Kidney epithelial cell (primary cell): ENCODE data around the gene RNU6-9. TPM values are rescaled to one million over a fixed set of nuclear protein-coding genes. Genes with fewer than 3 reads are reported as not detected.
A peak's percentile ranks its signal among the peaks of the same experiment; 100 is the strongest.
"Not testable (repeated sequence)": the region's sequence is repeated elsewhere in the genome, so short reads cannot be mapped to it uniquely, and the experiment has no call there.

Experiments
- DNase-seq: peaks from one replicate; pipeline ENCODE4 v3.0.0-alpha.2; 2010; ENCODE audit warnings: low read depth
- H3K27me3 ChIP-seq: 2 replicates; pipeline ENCODE4 v1.6.0; 2011; ENCODE audit warnings: low read length; ENCODE audit not compliant: control insufficient read depth, insufficient read depth
- H3K36me3 ChIP-seq: 2 replicates; pipeline ENCODE4 v1.5.1; 2011; ENCODE audit warnings: low read length; ENCODE audit not compliant: control insufficient read depth, insufficient read depth
- H3K4me3 ChIP-seq: 2 replicates; pipeline ENCODE4 v1.5.1; 2011; ENCODE audit warnings: low read depth, mild to moderate bottlenecking, control low read depth, low read length
- total RNA-seq: library from RNA; depleted of rRNA; stranded (reverse); fragments of >200 nt; gene quantifications from 2 replicates; pipeline ENCODE4 v1.2.3, GENCODE V29; 2015
- TF ChIP-seq, protein P1 (sequence below): IDR thresholded peaks from 2 replicates; pipeline ENCODE4 v1.5.1; 2011; ENCODE audit warnings: mild to moderate bottlenecking, moderate library complexity, low read length, control low read depth, inconsistent platforms; ENCODE audit not compliant: insufficient read depth, poor library complexity, severe bottlenecking

The RNU6-9 gene
- total RNA-seq, 1 donor from 2014 or later = not detected

DNA sequence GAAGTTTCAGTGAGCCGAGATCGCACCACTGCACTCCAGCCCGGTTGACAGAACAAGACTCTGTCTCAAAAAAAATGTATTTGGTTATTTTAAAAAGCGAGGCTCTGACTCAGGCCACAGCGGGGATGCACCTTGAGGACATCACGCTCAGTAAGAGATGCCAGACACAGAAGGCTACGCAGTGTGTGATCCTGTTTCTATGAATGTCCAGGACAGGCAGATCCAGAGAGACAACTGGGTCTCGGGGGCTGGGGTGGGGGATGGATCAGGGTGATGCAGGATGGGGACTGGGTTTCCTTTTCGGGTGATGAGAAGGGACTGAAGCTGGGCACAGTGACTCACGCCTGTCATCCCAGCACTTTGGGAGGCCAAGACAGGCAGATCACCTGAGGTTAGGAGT lies 5.7 kb upstream of the RNU6-9 start:
- Histone ChIP-seq H3K36me3 (no peaks in the 10 kb centered on the region), H3K27me3 (no peaks in the 10 kb centered on the region), H3K4me3 (no peak overlapping the region)
- no peak for DNase-seq
- TF ChIP-seq, protein P1, sequence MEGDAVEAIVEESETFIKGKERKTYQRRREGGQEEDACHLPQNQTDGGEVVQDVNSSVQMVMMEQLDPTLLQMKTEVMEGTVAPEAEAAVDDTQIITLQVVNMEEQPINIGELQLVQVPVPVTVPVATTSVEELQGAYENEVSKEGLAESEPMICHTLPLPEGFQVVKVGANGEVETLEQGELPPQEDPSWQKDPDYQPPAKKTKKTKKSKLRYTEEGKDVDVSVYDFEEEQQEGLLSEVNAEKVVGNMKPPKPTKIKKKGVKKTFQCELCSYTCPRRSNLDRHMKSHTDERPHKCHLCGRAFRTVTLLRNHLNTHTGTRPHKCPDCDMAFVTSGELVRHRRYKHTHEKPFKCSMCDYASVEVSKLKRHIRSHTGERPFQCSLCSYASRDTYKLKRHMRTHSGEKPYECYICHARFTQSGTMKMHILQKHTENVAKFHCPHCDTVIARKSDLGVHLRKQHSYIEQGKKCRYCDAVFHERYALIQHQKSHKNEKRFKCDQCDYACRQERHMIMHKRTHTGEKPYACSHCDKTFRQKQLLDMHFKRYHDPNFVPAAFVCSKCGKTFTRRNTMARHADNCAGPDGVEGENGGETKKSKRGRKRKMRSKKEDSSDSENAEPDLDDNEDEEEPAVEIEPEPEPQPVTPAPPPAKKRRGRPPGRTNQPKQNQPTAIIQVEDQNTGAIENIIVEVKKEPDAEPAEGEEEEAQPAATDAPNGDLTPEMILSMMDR = no peak

DNA sequence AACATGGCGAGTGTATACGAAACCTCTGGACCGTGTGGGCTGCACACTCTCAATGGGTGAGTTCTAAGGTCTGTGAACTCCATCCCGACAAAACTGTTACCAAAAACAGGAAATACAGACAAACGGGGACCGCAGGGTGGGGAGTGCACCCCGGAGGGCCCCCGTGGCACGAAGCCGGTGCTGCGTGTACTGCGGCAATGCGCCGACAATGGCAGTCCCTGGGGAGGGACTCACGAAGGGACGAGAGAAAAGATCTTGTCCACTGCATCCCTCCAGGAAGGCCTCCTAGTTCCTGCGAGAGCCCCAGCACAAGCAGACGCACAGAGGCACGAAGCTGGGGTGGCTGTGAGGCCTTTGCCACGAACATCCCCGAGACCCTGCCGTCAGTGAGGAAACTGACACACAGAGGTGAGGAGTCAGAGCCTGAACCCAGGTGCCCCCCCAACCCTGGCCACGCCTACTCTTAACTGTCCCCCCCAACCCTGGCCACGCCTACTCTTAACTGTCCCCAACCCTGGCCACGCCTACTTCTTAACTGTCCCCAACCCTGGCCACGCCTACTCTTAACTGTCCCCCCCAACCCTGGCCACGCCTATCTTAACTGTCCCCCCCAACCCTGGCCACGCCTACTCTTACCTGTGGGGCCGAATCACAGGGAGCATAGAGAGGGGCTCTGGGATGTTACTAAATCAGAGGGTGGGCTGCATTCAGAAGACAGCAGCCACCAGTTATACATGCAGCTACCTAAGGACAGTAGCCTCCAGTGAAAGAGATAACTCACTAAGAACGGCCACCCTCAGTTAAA lies 4.5 kb upstream of the RNU6-9 start:
- TF ChIP-seq, protein P1 = no peak
- no peaks in the 10 kb centered on the region for H3K36me3 ChIP-seq
- DNase-seq = no peak
- H3K27me3 ChIP-seq = no peaks in the 10 kb centered on the region
- H3K4me3 ChIP-seq = no peak overlapping the region

DNA sequence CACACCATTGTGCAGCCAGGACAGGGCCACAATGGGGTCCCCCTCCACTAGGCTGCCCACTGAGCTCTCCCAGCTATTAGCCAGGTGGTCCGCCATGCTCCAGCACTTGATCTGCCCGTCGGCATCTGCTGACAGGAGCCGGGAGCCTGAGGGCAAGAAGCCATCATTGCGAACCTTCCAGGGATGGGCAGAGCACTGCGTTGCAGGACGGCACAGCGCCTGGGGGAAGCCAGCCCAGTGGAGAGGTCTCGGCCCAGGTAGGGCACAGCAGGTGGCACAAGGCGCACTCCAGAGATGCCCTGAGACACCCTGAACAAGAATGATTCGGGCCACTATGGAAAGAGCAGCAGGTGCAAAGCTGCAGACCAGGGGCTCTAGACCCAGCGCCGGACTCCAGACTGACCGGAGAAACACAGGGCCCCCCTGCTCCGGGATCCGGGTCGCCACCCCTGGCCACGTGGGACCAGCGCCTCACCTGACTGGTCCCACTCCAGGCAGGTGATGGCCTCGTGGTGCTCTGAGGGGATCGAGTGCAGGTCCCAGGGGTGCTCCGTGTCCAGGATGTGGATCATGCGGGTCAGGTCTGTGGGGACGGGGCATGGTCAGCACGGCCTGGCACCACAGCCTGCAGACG lies 3.5 kb upstream of the RNU6-9 start:
- DNase-seq = no peak
- Histone ChIP-seq H3K4me3 (no peak overlapping the region), H3K36me3 (no peaks in the 10 kb centered on the region), H3K27me3 (no peaks in the 10 kb centered on the region)
- TF ChIP-seq, protein P1 = no peak

DNA sequence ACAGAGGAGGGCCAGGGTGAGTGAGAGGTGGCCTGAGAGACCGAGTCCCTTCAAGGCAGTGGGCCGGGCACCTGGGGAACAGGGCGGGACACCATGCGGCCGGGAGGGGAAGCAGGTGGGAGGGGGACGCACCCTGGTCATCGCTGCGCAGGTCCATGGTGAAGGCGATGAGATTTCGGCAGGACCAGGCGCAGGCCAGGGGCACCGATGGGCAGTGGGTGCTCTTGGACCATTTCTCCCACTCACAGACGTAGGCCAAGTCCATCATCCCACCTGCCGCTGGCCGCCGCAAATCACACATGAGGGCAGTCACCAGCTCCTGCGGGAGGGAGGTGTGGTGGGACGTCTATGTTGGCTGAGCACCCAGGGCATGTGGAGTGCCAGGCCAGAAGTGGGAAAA lies 2.5 kb upstream of the RNU6-9 start:
- H3K27me3 ChIP-seq = no peaks in the 10 kb centered on the region
- TF ChIP-seq, protein P1 = no peak
- no peaks in the 10 kb centered on the region for H3K36me3 ChIP-seq
- no peak for DNase-seq
- no peak overlapping the region for H3K4me3 ChIP-seq

DNA sequence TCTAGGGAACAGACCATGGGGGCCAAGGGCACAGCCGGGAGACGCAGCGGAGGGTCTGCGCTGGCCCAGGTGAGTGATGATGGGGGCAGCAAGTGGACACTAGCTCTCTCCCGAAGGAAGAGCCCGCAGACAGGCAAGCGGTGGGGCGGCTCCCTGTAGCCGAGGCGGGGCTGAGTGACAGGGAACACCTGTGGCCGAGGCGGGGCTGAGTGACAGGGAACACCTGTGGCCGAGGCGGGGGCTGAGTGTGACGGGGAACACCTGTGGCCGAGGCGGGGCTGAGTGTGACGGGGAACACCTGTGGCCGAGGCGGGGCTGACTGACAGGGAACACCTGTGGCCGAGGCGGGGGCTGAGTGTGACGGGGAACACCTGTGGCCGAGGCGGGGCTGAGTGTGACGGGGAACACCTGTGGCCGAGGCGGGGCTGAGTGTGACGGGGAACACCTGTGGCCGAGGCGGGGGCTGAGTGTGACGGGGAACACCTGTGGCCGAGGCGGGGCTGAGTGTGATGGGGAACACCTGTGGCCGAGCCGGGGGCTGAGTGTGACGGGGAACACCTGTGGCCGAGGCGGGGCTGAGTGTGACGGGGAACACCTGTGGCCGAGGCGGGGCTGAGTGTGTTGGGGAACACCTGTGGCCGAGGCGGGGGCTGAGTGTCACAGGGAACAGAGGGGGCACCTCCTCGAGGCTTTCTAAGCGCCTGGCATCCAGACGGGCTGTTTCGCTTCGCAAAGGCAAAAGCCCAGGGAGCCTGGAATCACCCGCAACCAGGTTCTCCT lies 1.7 kb upstream of the RNU6-9 start:
- H3K36me3 ChIP-seq, DNase-seq, H3K27me3 ChIP-seq: not testable (repeated sequence)
- H3K4me3 ChIP-seq = peak overlapping the region; percentile 90

DNA sequence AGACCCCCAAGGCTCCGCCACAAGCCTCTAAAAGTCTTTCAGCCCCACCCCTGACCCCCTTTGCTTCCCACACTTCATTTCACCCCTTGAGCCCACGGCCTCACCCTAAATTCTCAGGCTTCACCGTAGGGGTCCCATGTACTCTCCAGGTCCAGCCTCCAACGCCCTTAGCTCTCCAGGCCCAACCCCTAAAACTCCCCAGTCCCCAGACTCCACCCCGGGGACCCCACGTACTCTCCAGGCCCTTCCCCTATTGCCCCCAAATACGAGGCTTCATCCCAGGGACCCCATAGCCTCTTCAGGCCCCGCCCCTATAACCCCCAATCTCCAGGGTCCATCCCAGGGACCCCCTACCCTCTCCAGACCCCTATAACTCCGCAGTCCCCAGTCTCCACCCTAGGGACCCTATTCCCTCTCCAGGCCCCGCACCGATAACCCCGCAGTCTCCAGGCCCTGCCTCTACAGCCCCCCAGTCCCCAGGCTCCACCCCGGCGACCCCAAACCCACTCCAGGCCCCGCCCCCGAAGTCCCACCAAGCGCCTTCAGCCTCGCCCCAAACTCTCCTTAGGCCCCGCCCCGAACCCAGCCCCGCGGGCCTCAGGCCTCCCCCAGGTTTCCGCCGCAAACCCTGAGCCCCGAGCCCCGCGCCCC lies 916 bp upstream of the RNU6-9 start:
- no peak for DNase-seq
- TF ChIP-seq, protein P1 = no peak
- H3K4me3 ChIP-seq = peak overlapping the region; percentile 90
- peaks cover under 1% of the 10 kb centered on the region for H3K36me3 ChIP-seq
- H3K27me3 ChIP-seq = no peaks in the 10 kb centered on the region
